ENCODE measurements around the gene CATSPER1. TPM values are rescaled to one million over a fixed set of nuclear protein-coding genes. Genes with fewer than 3 reads are reported as not detected.
"Not testable (repeated sequence)": the region's sequence is repeated elsewhere in the genome, so short reads cannot be mapped to it uniquely, and the experiment has no call there.

CATSPER1 gene
- polyA plus RNA-seq, 6 donors from 2014 or later = 0.11 TPM; not detected in 5

GRCh38 chr11:66012946-66013761 lies 13.1 kb downstream of the CATSPER1 start:
- no peak overlapping the region for H3K27ac Mint-ChIP-seq
- H3K9me3 Mint-ChIP-seq = no peaks in the 10 kb centered on the region
- H3K4me3 Mint-ChIP-seq = peak overlapping the region in 1 of 8 donors; percentile 20
- DNase-seq (no peak), ATAC-seq (ENCODE audit: low read depth in 2 of 2) (no peak)
- peaks cover 0 to 27% (median 14%) of the 10 kb centered on the region in 3 donors for H3K27me3 Mint-ChIP-seq
- H3K36me3 Mint-ChIP-seq = no peaks in the 10 kb centered on the region
- H3K4me1 Mint-ChIP-seq = peaks cover 0 to 6% (median 0%) of the 10 kb centered on the region in 3 donors

GRCh38 chr11:66012371-66012945 lies 13.8 kb downstream of the CATSPER1 start:
- Mint-ChIP-seq H3K4me1 (peaks cover 0 to 6% (median 0%) of the 10 kb centered on the region in 3 donors), H3K4me3 (peak overlapping the region in 1 of 8 donors; percentile 20), H3K9me3 (no peaks in the 10 kb centered on the region), H3K27me3 (peaks cover 0 to 27% (median 14%) of the 10 kb centered on the region in 3 donors), H3K27ac (no peak overlapping the region), H3K36me3 (no peaks in the 10 kb centered on the region)
- DNase-seq (no peak), ATAC-seq (ENCODE audit: low read depth in 2 of 2) (no peak)

GRCh38 chr11:66011785-66012303 lies 14.4 kb downstream of the CATSPER1 start, which contains the start of gene CST6:
CST6 (plus strand) TSS chr11:66012008; CDS start chr11:66012045, 37 bp downstream.
- ATAC-seq (ENCODE audit: low read depth in 2 of 2) (peak in 1 of 2 donors; percentile 25), DNase-seq (no peak)
- Mint-ChIP-seq H3K36me3 (no peaks in the 10 kb centered on the region), H3K27me3 (peaks cover 0 to 27% (median 14%) of the 10 kb centered on the region in 3 donors), H3K9me3 (no peaks in the 10 kb centered on the region), H3K4me3 (peak within 1 kb of the TSS in 2 of 8 donors; percentile 20 to 29), H3K4me1 (peaks cover 0 to 6% (median 0%) of the 10 kb centered on the region in 3 donors), H3K27ac (peak within 1 kb of the TSS in 1 of 6 donors; percentile 74)

GRCh38 chr11:66011239-66011784 lies 15.0 kb downstream of the CATSPER1 start:
- Mint-ChIP-seq H3K4me3 (no peak overlapping the region), H3K9me3 (no peaks in the 10 kb centered on the region), H3K27me3 (peaks cover 0 to 27% (median 14%) of the 10 kb centered on the region in 3 donors), H3K27ac (peak overlapping the region in 1 of 6 donors; percentile 74), H3K36me3 (no peaks in the 10 kb centered on the region), H3K4me1 (peaks cover 0 to 6% (median 0%) of the 10 kb centered on the region in 3 donors)
- DNase-seq = no peak
- ATAC-seq (ENCODE audit: low read depth in 2 of 2) = no peak

- ATAC-seq (ENCODE audit: low read depth in 2 of 2); DNase-seq; H3K27ac Mint-ChIP-seq; H3K4me1 Mint-ChIP-seq; H3K36me3 Mint-ChIP-seq; H3K9me3 Mint-ChIP-seq: not testable (repeated sequence)
- peak overlapping the region in 2 of 8 donors; percentile 12 to 72 for H3K4me3 Mint-ChIP-seq
- H3K27me3 Mint-ChIP-seq = peaks cover 0 to 27% (median 13%) of the 10 kb centered on the region in 3 donors
These were observed 16.2 kb downstream of the CATSPER1 start for GRCh38 chr11:66010036-66010435.

GRCh38 chr11:66008468-66009101 lies 17.7 kb downstream of the CATSPER1 start:
- ATAC-seq (ENCODE audit: low read depth in 2 of 2) (no peak), DNase-seq (no peak)
- H3K4me1 Mint-ChIP-seq = peaks cover 0 to 15% (median 0%) of the 10 kb centered on the region in 3 donors
- H3K4me3 Mint-ChIP-seq = no peak overlapping the region
- peaks cover 0 to 16% (median 6%) of the 10 kb centered on the region in 3 donors for H3K27me3 Mint-ChIP-seq
- no peaks in the 10 kb centered on the region for H3K36me3 Mint-ChIP-seq
- H3K27ac Mint-ChIP-seq = no peak overlapping the region
- no peaks in the 10 kb centered on the region for H3K9me3 Mint-ChIP-seq

DNA sequence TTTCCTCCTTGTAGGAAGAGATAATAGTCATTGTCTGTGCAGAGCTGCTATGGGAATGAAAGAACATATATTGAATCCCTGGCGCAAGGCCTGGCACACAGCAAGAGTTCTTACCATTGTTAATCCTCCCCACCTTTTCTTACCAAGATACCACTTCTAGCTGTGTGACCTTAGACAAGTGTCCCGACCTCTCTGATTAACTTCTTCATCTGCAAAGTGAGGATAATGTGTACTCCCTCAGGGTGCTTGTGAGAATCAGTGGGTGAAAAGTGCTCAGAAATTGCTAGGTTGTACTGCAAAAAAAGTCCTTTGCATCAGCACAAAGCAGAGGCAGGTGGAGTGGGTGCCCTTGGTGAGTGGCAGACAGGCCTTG lies 18.2 kb downstream of the CATSPER1 start:
- Mint-ChIP-seq H3K36me3 (no peaks in the 10 kb centered on the region), H3K27ac (no peak overlapping the region), H3K4me1 (peaks cover 2 to 20% (median 4%) of the 10 kb centered on the region in 3 donors), H3K27me3 (peaks cover 0 to 11% (median 6%) of the 10 kb centered on the region in 3 donors), H3K4me3 (no peak overlapping the region), H3K9me3 (no peaks in the 10 kb centered on the region)
- DNase-seq (no peak), ATAC-seq (ENCODE audit: low read depth in 2 of 2) (no peak)

GRCh38 chr11:66007201-66007634 lies 19.1 kb downstream of the CATSPER1 start:
- Mint-ChIP-seq H3K36me3 (no peaks in the 10 kb centered on the region), H3K4me1 (peaks cover 3 to 25% (median 13%) of the 10 kb centered on the region in 3 donors), H3K9me3 (no peaks in the 10 kb centered on the region), H3K27ac (peak overlapping the region in 1 of 6 donors; percentile 57), H3K4me3 (no peak overlapping the region), H3K27me3 (peaks cover 0 to 6% (median 3%) of the 10 kb centered on the region in 3 donors)
- DNase-seq (no peak), ATAC-seq (ENCODE audit: low read depth in 2 of 2) (no peak)

DNA sequence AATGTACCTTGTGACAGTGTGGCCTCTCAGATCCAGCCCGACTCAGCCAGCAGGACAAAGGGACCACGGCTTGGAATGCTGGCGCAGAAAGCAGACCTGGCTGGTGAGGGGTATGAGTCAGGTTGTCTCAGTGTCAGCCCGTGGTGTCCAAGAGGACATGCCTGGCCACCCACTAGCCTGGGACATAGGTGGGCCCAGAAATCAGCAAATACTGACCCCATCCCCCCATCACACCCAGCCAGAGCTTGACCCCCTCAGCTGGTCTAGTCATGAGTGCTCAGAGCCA lies 19.4 kb downstream of the CATSPER1 start:
- H3K9me3 Mint-ChIP-seq = no peaks in the 10 kb centered on the region
- H3K4me3 Mint-ChIP-seq = peak overlapping the region in 1 of 8 donors; percentile 19
- H3K4me1 Mint-ChIP-seq = peaks cover 5 to 29% (median 17%) of the 10 kb centered on the region in 3 donors
- H3K27me3 Mint-ChIP-seq = peaks cover 0 to 6% (median 0%) of the 10 kb centered on the region in 3 donors
- H3K27ac Mint-ChIP-seq = no peak overlapping the region
- no peaks in the 10 kb centered on the region for H3K36me3 Mint-ChIP-seq
- no peak for DNase-seq
- no peak for ATAC-seq (ENCODE audit: low read depth in 2 of 2)

DNA sequence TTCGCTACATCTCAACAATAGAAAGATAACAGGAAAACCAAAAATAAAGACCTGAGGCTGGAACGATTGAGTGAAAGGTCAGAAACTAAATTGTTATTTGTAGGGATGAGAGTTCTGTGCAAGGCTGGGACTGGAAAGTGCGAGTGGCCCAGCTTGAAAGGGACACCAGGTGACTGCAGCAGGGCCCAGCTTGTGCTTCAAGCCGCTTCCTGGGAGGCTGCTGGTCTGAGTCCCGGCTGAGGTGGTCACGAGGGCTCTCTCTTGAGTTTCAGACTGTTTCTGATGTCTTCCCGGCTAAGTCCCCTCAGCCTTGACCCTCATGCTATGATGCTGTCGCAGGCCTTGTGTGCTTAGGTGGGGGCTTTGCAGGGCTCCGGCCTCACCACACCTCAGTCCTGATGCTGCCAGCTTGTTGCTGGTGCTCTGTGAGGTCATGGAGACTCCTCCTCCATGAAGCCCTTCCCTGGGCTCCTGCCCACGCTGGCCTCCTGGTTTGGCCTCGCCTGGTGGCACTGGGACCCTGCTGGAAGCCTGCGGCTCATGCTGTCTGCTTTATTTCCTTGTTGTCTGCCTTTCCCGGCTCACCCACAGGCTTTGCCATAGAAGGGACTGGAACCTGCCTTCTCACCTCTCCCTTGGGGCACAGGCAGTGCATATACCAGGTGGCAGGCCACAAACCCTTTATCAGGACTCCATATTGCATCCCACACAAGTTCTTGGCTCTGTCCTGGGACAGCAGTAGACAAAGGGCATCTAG lies 20.0 kb downstream of the CATSPER1 start:
- H3K4me3 Mint-ChIP-seq = peak overlapping the region in 2 of 8 donors; percentile 49 to 76

GRCh38 chr11:66004186-66004585 lies 22.1 kb downstream of the CATSPER1 start:
- ATAC-seq (ENCODE audit: low read depth in 2 of 2) (no peak), DNase-seq (no peak)
- Mint-ChIP-seq H3K4me3 (peak overlapping the region in 7 of 8 donors; percentile 20 to 94 (median 73)), H3K4me1 (peaks cover 18 to 49% (median 34%) of the 10 kb centered on the region in 3 donors), H3K27me3 (no peaks in the 10 kb centered on the region), H3K9me3 (no peaks in the 10 kb centered on the region), H3K36me3 (no peaks in the 10 kb centered on the region), H3K27ac (no peak overlapping the region)

More for the DNA sequence above, 20.0 kb downstream of the CATSPER1 start:
- peaks cover 10 to 33% (median 22%) of the 10 kb centered on the region in 3 donors for H3K4me1 Mint-ChIP-seq
- DNase-seq (no peak), ATAC-seq (ENCODE audit: low read depth in 2 of 2) (no peak)
- H3K27ac Mint-ChIP-seq = peak overlapping the region in 2 of 6 donors; percentile 18 to 57
- H3K27me3 Mint-ChIP-seq = peaks cover 0 to 6% (median 0%) of the 10 kb centered on the region in 3 donors
- no peaks in the 10 kb centered on the region for H3K36me3 Mint-ChIP-seq
- H3K9me3 Mint-ChIP-seq = no peaks in the 10 kb centered on the region

- ATAC-seq (ENCODE audit: low read depth in 2 of 2) (no peak), DNase-seq (no peak)
- Mint-ChIP-seq H3K9me3 (no peaks in the 10 kb centered on the region), H3K27ac (peak overlapping the region in 4 of 6 donors; percentile 28 to 85 (median 58)), H3K4me1 (peaks cover 18 to 50% (median 34%) of the 10 kb centered on the region in 3 donors), H3K4me3 (peak overlapping the region; percentile 77 to 100 (median 96)), H3K27me3 (no peaks in the 10 kb centered on the region), H3K36me3 (peaks cover under 1 to 4% of the 10 kb centered on the region in 2 donors)
These were observed 23.0 kb downstream of the CATSPER1 start for GRCh38 chr11:66003291-66003690.
